ENCODE results near the gene GMEB2. TPM values are rescaled to one million over a fixed set of nuclear protein-coding genes. Genes with fewer than 3 reads are reported as not detected.

GMEB2 gene
- total RNA-seq, 6 experiments from 2014 or later = 3.2 to 7.0 (median 5.1) TPM

GRCh38 chr20:63553251-63553932, 73.5 kb downstream of the GMEB2 start:
- Histone ChIP-seq H3K9me3 (no peaks in the 10 kb centered on the region), H3K27me3 (no peaks in the 10 kb centered on the region), H3K4me3 (peak overlapping the region; percentile 20 to 39 (median 37)), H3K27ac (no peak overlapping the region), H3K36me3 (no peaks in the 10 kb centered on the region), H3K4me1 (no peaks in the 10 kb centered on the region)
- WGBS (ENCODE audit: insufficient coverage, low coverage, low lambda C conversion rate, missing lambda C conversion rate) = 6% methylated on average over 14 of the region's 37 CpGs
- intact Hi-C loops (cut with DNase I) = no loop called here
- TF ChIP-seq CTCF (IDR thresholded peaks at IDR 0.05) (no peak), POLR2A (IDR thresholded peaks at IDR 0.05) (no peak)
- ATAC-seq = peak; percentile 76 to 82 (median 78)
- peak in 2 of 3 donors; percentile 77 to 78 for DNase-seq

GRCh38 chr20:63552481-63553249, 74.2 kb downstream of the GMEB2 start:
- DNase-seq (no peak), ATAC-seq (no peak)
- 27% methylated on average over 6 of the region's 15 CpGs for WGBS (ENCODE audit: insufficient coverage, low coverage, low lambda C conversion rate, missing lambda C conversion rate)
- Histone ChIP-seq H3K36me3 (no peaks in the 10 kb centered on the region), H3K27me3 (no peaks in the 10 kb centered on the region), H3K9me3 (no peaks in the 10 kb centered on the region), H3K4me3 (no peak overlapping the region), H3K27ac (no peak overlapping the region), H3K4me1 (no peaks in the 10 kb centered on the region)
- TF ChIP-seq POLR2A (IDR thresholded peaks at IDR 0.05) = no peak
- TF ChIP-seq CTCF (IDR thresholded peaks at IDR 0.05) = no peak
- intact Hi-C loops (cut with DNase I) = no loop called here

GRCh38 chr20:63551068-63551467, 75.8 kb downstream of the GMEB2 start:
- no peaks in the 10 kb centered on the region for H3K4me1 ChIP-seq
- WGBS (ENCODE audit: insufficient coverage, low coverage, low lambda C conversion rate, missing lambda C conversion rate) = 40% methylated on average over 8 of the region's 9 CpGs
- ATAC-seq (peak in 1 of 4 donors; percentile 30), DNase-seq (no peak)
- no peaks in the 10 kb centered on the region for H3K9me3 ChIP-seq
- intact Hi-C loops (cut with DNase I) = no loop called here
- no peaks in the 10 kb centered on the region for H3K36me3 ChIP-seq
- H3K4me3 ChIP-seq = no peak overlapping the region
- no peak overlapping the region for H3K27ac ChIP-seq
- no peak for TF ChIP-seq POLR2A (IDR thresholded peaks at IDR 0.05)
- no peak for TF ChIP-seq CTCF (IDR thresholded peaks at IDR 0.05)
- no peaks in the 10 kb centered on the region for H3K27me3 ChIP-seq

- no peaks in the 10 kb centered on the region for H3K27me3 ChIP-seq
- ATAC-seq = no peak
These were observed 77.1 kb downstream of the GMEB2 start for GRCh38 chr20:63549679-63550282.

More at GRCh38 chr20:63549679-63550282, 77.1 kb downstream of the GMEB2 start:
- TF ChIP-seq POLR2A (IDR thresholded peaks at IDR 0.05) (no peak), CTCF (IDR thresholded peaks at IDR 0.05) (no peak)
- Histone ChIP-seq H3K9me3 (no peaks in the 10 kb centered on the region), H3K4me1 (no peaks in the 10 kb centered on the region), H3K36me3 (no peaks in the 10 kb centered on the region), H3K27ac (no peak overlapping the region), H3K4me3 (no peak overlapping the region)
- intact Hi-C loops (cut with DNase I) = loop anchor here in 1 of 2 donors (10.0 kb wide), 1 partner anchor 425 kb away; the partner anchor contains the start of gene SAMD10
- 87% methylated on average over 4 of the region's 18 CpGs for WGBS (ENCODE audit: insufficient coverage, low coverage, low lambda C conversion rate, missing lambda C conversion rate)
- DNase-seq = no peak

Measured in right lobe of liver (tissue), 6 donors.